ENCODE data around the gene COQ5. TPM values are rescaled to one million over a fixed set of nuclear protein-coding genes. Genes with fewer than 3 reads are reported as not detected.
A peak's percentile ranks its signal among the peaks of the same experiment; 100 is the strongest.

COQ5 gene
- total RNA-seq, 1 experiment from 2014 or later: 34.1 TPM

- Histone ChIP-seq H3K4me2 (ENCODE audit: low read length) (peak within 1 kb of the TSS; percentile 97), H3K4me3 (replicated peaks in 1 of 2; ENCODE audit: low read depth in 1 of 2, low read length in 2 of 2) (peak within 1 kb of the TSS; percentile 81 to 95), H3K36me3 (ENCODE audit: control insufficient read depth in 1 of 2, insufficient read depth in 2 of 2, low read length in 2 of 2) (peaks cover 4 to 13% of the 10 kb centered on the region in 2 experiments; a peak in 2 of 4 replicates), H3K9me3 (ENCODE audit: control insufficient read depth in 1 of 2, insufficient read depth in 1 of 2, low read depth in 1 of 2, low read length in 2 of 2) (no peaks in the 10 kb centered on the region), H3K9ac (ENCODE audit: low read length) (peak within 1 kb of the TSS; percentile 95), H3K4me1 (ENCODE audit: control insufficient read depth in 1 of 2, insufficient read depth in 2 of 2, low read length in 2 of 2) (peaks cover 26 to 55% of the 10 kb centered on the region in 2 experiments), H3K27me3 (ENCODE audit: insufficient read depth, low read length) (no peaks in the 10 kb centered on the region), H3K27ac (ENCODE audit: low read depth, low read length) (peak within 1 kb of the TSS; percentile 80), H3K9me2 (ENCODE audit: insufficient read depth) (no peaks in the 10 kb centered on the region), H4K20me1 (ENCODE audit: insufficient read depth) (peaks cover 12% of the 10 kb centered on the region; the same call in 1 of the 2 replicates), H3K79me2 (ENCODE audit: insufficient read depth, low read length) (peaks cover 51% of the 10 kb centered on the region), H2AFZ (ENCODE audit: low read depth, low read length, poor library complexity, severe bottlenecking) (peak within 1 kb of the TSS; percentile 8)
- ATAC-seq (peak; percentile 75), DNase-seq (ENCODE audit: low read depth, low spot score) (peak; percentile 87)
- no TSS peak for BruUV-seq (replicated peaks)
- ChIA-PET POLR2A (interaction anchor here (1.2 kb wide), 1 partner anchor 38 kb away, joined by 6 read pairs; the partner anchor contains the start of gene DYNLL1), RAD21 (ENCODE audit: low non-redundant PET in 1 of 2, low total read pairs in 2 of 2, uncharacterized antibody in 2 of 2, unreplicated experiment in 2 of 2) (no interaction called here), CTCF (no interaction called here)
- intact Hi-C loops (cut with micrococcal nuclease): loop anchor here (10.0 kb wide), 1 partner anchor 209 kb away; the partner anchor contains the start of gene PLA2G1B
- TF ChIP-seq CEBPB (IDR thresholded peaks at IDR 0.05; ENCODE audit: low read depth) (no peak), MAX (IDR thresholded peaks at IDR 0.05) (0 out of 2 replicates have a peak, but pooled peaks have one; percentile 19), EGR1 (IDR thresholded peaks at IDR 0.05; ENCODE audit: low read depth) (no peak), EZH2phosphoT487 (IDR thresholded peaks at IDR 0.05; ENCODE audit: borderline replicate concordance) (no peak), POLR2A (IDR thresholded peaks at IDR 0.05; ENCODE audit: borderline replicate concordance, extremely low read depth, insufficient read depth, insufficient read length) (peak; percentile 94), SP1 (IDR thresholded peaks at IDR 0.05; ENCODE audit: low read depth) (peak; percentile 41; the same call in 1 of the 2 replicates), YY1 (IDR thresholded peaks at IDR 0.05; ENCODE audit: extremely low read depth, insufficient replicate concordance, low read depth, low read length) (peak; percentile 89), TCF7L2 (IDR thresholded peaks at IDR 0.05; ENCODE audit: borderline replicate concordance, extremely low read depth, insufficient read depth, insufficient read length) (no peak), SIN3A (IDR thresholded peaks at IDR 0.05; ENCODE audit: low read depth) (peak; percentile 49; the same call in 1 of the 2 replicates), FOSL1 (IDR thresholded peaks at IDR 0.05; ENCODE audit: low read depth) (no peak), ZFX (IDR thresholded peaks at IDR 0.05) (peak; percentile 98), ELF1 (IDR thresholded peaks at IDR 0.05; ENCODE audit: borderline replicate concordance, low read depth) (peak; percentile 70; the same call in 1 of the 2 replicates), CTCF (IDR thresholded peaks at IDR 0.05 in 2 of 3, conservative IDR thresholded peaks at IDR 0.05 in 1 of 3; ENCODE audit: borderline replicate concordance in 1 of 3, insufficient read depth in 1 of 3, low read depth in 2 of 3, low read length in 2 of 3) (no peak), POLR2AphosphoS5 (IDR thresholded peaks at IDR 0.05; ENCODE audit: low read depth, low read length) (peak; percentile 98), RAD21 (IDR thresholded peaks at IDR 0.05; ENCODE audit: low read depth) (no peak), CBX3 (IDR thresholded peaks at IDR 0.05; ENCODE audit: low read depth) (0 out of 2 replicates have a peak, but pooled peaks have one; percentile 31)
These were observed 5.3 kb upstream of the COQ5 start, which contains the start of gene RNF10 for GRCh38 chr12:120534203-120534702. Gene RNF10 (plus strand): TSS chr12:120534356. CDS start chr12:120534812, 456 bp downstream.
